Smooth muscle cell (in vitro differentiated cells): ENCODE measurements around the gene TSEN2. TPM values are rescaled to one million over a fixed set of nuclear protein-coding genes. Genes with fewer than 3 reads are reported as not detected.
"Not testable (repeated sequence)": the region's sequence is repeated elsewhere in the genome, so short reads cannot be mapped to it uniquely, and the experiment has no call there.

ENCODE experiments used
- DNase-seq: peaks from one replicate; lab custom pipeline; 2025; ENCODE audit not compliant: unreplicated experiment; lab: John Stamatoyannopoulos, UW
- H2AFZ ChIP-seq: fragments of 200-600 bp; sonication (generic); 2 replicates; pipeline ENCODE4 v1.6.0; 2016; ENCODE audit warnings: antibody characterized with exemption, low read depth, mild to moderate bottlenecking
- H3F3A ChIP-seq: fragments of 200-600 bp; sonication (generic); 2 replicates; pipeline ENCODE4 v1.6.0; 2017; ENCODE audit warnings: antibody characterized with exemption, low read depth
- H3K27ac ChIP-seq: fragments of 200-600 bp; sonication (generic); 2 replicates; pipeline ENCODE4 v1.5.1; 2016; ENCODE audit warnings: low read depth, mild to moderate bottlenecking
- H3K27me3 ChIP-seq: fragments of 200-600 bp; sonication (generic); 2 replicates; pipeline ENCODE4 v1.6.1; 2016; ENCODE audit warnings: low read depth, mild to moderate bottlenecking
- H3K36me3 ChIP-seq: fragments of 200-600 bp; sonication (generic); 2 replicates; pipeline ENCODE4 v1.5.1; 2016; ENCODE audit warnings: low read depth
- H3K4me1 ChIP-seq: fragments of 200-600 bp; sonication (generic); 2 replicates; pipeline ENCODE4 v1.5.1; 2016; ENCODE audit warnings: low read depth
- H3K4me2 ChIP-seq: fragments of 200-600 bp; sonication (generic); 2 replicates; pipeline ENCODE4 v1.6.0; 2016; ENCODE audit warnings: mild to moderate bottlenecking
- H3K4me3 ChIP-seq: fragments of 200-600 bp; sonication (generic); 2 replicates; pipeline ENCODE4 v1.5.1; 2016; ENCODE audit warnings: mild to moderate bottlenecking
- H3K79me2 ChIP-seq: fragments of 200-600 bp; sonication (generic); 2 replicates; pipeline ENCODE4 v1.6.0; 2016; ENCODE audit warnings: low read depth, mild to moderate bottlenecking
- H3K9ac ChIP-seq: fragments of 200-600 bp; sonication (generic); 2 replicates; pipeline ENCODE4 v1.6.0; 2016; ENCODE audit warnings: low read depth
- H3K9me3 ChIP-seq: fragments of 200-600 bp; sonication (generic); replicated peaks from 2 replicates; pipeline ENCODE4 v1.5.1; 2016; ENCODE audit warnings: low read depth
- H4K20me1 ChIP-seq: fragments of 200-600 bp; sonication (generic); 2 replicates; pipeline ENCODE4 v1.6.0; 2016; ENCODE audit warnings: low read depth
- CTCF ChIP-seq: fragments of 200-600 bp; sonication (generic); IDR thresholded peaks from 2 replicates; pipeline ENCODE4 v1.5.1; 2017; ENCODE audit warnings: borderline replicate concordance, mild to moderate bottlenecking, antibody characterized with exemption; ENCODE audit not compliant: insufficient read depth, poor library complexity, severe bottlenecking
- WGBS: methylation state at CpG from one replicate; pipeline ENCODE4 v1.1.7; 2016; ENCODE audit warnings: low lambda C conversion rate; 5-methylcytosine and 5-hydroxymethylcytosine counted together
- polyA plus RNA-seq: library from polyadenylated mRNA; unstranded; fragments of >200 nt; fragmentation: Nextera tagmentation; extraction: Ambion mirVana; gene quantifications from 2 replicates; pipeline ENCODE4 v1.2.1, GENCODE V29; 2016
- total RNA-seq: library from RNA; depleted of rRNA; stranded (reverse); fragments of >200 nt; gene quantifications from 2 replicates; pipeline ENCODE4 v1.2.3, GENCODE V29; 2014

TSEN2 gene
- total and polyA plus RNA-seq, 2 experiments from 2014 or later = 3.6 to 3.9 TPM

GRCh38 chr3:12532182-12532581 lies 47.9 kb downstream of the TSEN2 start:
- WGBS = 89% methylated on average over 5 of the region's 5 CpGs
- DNase-seq = no peak

DNA sequence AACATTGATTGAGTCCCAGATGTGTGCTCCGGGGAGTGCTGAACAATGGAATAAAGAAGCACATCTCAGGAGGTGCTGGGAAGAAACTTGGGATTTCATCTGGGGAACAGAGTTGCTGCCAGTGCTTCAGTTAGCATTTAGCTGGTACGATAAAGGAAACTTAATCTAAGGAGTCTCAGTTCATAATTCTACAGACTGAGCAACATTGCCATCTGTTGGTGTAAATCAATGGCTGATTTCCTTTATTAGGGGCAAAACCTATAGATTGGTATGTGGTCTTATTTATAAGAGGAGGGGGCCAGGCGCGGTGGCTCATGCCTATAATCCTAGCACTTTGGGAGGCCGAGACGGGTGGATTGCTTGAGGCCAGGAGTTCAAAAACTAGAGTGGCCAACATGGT lies 52.1 kb downstream of the TSEN2 start:
- Histone ChIP-seq H3K4me1 (no peaks in the 10 kb centered on the region), H3K9me3 (no peaks in the 10 kb centered on the region), H3K9ac (no peak overlapping the region), H3F3A (no peaks in the 10 kb centered on the region), H3K36me3 (no peaks in the 10 kb centered on the region), H2AFZ (no peak overlapping the region), H3K27ac (no peak overlapping the region), H3K27me3 (no peaks in the 10 kb centered on the region), H3K4me2 (no peak overlapping the region), H3K4me3 (no peak overlapping the region), H4K20me1 (no peaks in the 10 kb centered on the region), H3K79me2 (no peaks in the 10 kb centered on the region)
- peak; percentile 9 for TF ChIP-seq CTCF
- DNase-seq = no peak
- WGBS = 91% methylated on average over 6 of the region's 6 CpGs

More at GRCh38 chr3:12532182-12532581, 47.9 kb downstream of the TSEN2 start:
- Histone ChIP-seq H3K9me3 (no peaks in the 10 kb centered on the region), H4K20me1 (no peaks in the 10 kb centered on the region), H3K27ac (no peak overlapping the region), H3K4me2 (no peak overlapping the region), H2AFZ (no peak overlapping the region), H3K9ac (no peak overlapping the region), H3K79me2 (no peaks in the 10 kb centered on the region), H3K36me3 (no peaks in the 10 kb centered on the region), H3K4me1 (no peaks in the 10 kb centered on the region), H3F3A (no peaks in the 10 kb centered on the region), H3K4me3 (no peak overlapping the region), H3K27me3 (no peaks in the 10 kb centered on the region)
- no peak for TF ChIP-seq CTCF

- Histone ChIP-seq H3K4me2 (no peak overlapping the region), H3K36me3 (no peaks in the 10 kb centered on the region), H3K27me3 (no peaks in the 10 kb centered on the region), H3K27ac (no peak overlapping the region), H2AFZ (no peak overlapping the region), H3K79me2 (no peaks in the 10 kb centered on the region), H3K9me3 (no peaks in the 10 kb centered on the region), H4K20me1 (no peaks in the 10 kb centered on the region), H3K4me3 (no peak overlapping the region), H3K4me1 (no peaks in the 10 kb centered on the region), H3F3A (no peaks in the 10 kb centered on the region), H3K9ac (no peak overlapping the region)
- TF ChIP-seq CTCF = no peak
- WGBS = 80% methylated on average over 8 of the region's 8 CpGs
- DNase-seq = no peak
Measured at GRCh38 chr3:12541625-12542024, 57.3 kb downstream of the TSEN2 start.

DNA sequence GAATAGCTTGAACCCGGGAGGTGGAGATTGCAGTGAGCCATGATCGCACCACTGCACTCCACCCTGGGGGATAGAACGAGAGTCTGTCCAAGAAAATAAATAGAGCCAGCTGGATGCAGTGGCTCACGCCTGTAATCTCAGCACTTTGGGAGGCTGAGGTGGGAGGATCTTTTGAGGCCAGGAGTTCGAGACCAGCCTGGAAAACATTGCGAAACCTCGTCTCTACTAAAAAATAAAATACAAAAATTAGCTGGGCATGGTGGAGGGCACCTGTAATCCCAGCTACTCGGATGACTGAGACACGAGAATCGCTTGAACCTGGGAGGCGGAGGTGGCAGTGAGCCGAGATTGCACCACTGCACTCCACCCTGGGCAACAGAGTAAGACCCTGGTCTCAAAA lies 59.2 kb downstream of the TSEN2 start:
- not testable (repeated sequence) for H4K20me1 ChIP-seq, DNase-seq, H3K4me3 ChIP-seq, H3K4me1 ChIP-seq, H2AFZ ChIP-seq, H3F3A ChIP-seq, H3K9ac ChIP-seq, H3K4me2 ChIP-seq, H3K27ac ChIP-seq, H3K79me2 ChIP-seq, H3K27me3 ChIP-seq, H3K36me3 ChIP-seq, H3K9me3 ChIP-seq
- 97% methylated on average over 12 of the region's 12 CpGs for WGBS
